ENCODE data around the gene TKTL1.

GRCh38 chrX:154371789-154372300 lies 76.2 kb downstream of the TKTL1 start:
- TF ChIP-seq, protein P1, sequence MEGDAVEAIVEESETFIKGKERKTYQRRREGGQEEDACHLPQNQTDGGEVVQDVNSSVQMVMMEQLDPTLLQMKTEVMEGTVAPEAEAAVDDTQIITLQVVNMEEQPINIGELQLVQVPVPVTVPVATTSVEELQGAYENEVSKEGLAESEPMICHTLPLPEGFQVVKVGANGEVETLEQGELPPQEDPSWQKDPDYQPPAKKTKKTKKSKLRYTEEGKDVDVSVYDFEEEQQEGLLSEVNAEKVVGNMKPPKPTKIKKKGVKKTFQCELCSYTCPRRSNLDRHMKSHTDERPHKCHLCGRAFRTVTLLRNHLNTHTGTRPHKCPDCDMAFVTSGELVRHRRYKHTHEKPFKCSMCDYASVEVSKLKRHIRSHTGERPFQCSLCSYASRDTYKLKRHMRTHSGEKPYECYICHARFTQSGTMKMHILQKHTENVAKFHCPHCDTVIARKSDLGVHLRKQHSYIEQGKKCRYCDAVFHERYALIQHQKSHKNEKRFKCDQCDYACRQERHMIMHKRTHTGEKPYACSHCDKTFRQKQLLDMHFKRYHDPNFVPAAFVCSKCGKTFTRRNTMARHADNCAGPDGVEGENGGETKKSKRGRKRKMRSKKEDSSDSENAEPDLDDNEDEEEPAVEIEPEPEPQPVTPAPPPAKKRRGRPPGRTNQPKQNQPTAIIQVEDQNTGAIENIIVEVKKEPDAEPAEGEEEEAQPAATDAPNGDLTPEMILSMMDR (IDR thresholded peaks at IDR 0.05): no peak
- no peak for TF ChIP-seq POLR2A (IDR thresholded peaks at IDR 0.05)

Data from heart left ventricle (tissue), 13 donors.